ENCODE measurements around the gene SCAP.
"Not testable (repeated sequence)": the region's sequence is repeated elsewhere in the genome, so short reads cannot be mapped to it uniquely, and the experiment has no call there.

SCAP gene

DNA sequence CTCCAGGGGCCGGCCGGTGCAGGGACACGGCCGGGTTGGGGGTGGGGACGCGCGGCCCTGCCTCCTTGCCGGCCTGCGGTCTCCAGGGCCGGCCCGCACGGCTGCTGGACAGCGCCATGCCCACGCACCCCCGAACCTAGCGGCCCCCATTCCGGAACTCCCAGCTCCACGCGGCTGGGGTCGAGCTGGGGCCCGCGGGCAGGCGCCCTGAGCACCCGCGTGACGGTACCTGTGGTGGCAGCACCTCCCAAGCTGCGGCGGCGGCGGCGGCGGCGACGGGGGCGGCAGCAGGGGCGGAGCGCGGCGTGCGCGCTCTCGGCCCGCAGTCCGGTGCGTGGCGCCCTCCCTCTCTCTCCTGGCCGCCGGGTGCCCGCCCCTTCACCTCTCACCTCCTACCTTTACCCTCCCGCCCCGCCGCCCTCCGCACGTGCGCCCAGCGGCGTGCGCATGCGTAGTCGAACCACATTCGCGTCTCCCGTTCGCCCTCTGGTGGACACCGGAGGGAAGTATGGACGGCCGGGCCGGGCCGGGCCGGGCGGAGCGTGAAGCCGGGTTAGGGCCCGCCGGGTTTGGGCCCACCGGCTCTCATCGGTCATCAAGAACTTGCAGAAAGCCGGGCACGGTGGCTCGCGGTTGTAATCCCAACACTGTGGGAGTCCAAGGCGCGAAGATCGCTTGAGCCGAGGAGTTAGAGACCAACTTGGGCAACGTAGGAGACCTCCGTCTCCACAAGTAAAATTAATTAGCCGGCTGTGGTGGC lies at the start of gene SCAP:
SCAP (minus strand) TSS at position 372 of the 760 bp plus-strand sequence. CDS start 32,948 bp downstream, outside the sequence.
- FAIRE-seq, result peak; percentile 94
- peak; percentile 97 for DNase-seq (ENCODE audit: low spot score)

DNA sequence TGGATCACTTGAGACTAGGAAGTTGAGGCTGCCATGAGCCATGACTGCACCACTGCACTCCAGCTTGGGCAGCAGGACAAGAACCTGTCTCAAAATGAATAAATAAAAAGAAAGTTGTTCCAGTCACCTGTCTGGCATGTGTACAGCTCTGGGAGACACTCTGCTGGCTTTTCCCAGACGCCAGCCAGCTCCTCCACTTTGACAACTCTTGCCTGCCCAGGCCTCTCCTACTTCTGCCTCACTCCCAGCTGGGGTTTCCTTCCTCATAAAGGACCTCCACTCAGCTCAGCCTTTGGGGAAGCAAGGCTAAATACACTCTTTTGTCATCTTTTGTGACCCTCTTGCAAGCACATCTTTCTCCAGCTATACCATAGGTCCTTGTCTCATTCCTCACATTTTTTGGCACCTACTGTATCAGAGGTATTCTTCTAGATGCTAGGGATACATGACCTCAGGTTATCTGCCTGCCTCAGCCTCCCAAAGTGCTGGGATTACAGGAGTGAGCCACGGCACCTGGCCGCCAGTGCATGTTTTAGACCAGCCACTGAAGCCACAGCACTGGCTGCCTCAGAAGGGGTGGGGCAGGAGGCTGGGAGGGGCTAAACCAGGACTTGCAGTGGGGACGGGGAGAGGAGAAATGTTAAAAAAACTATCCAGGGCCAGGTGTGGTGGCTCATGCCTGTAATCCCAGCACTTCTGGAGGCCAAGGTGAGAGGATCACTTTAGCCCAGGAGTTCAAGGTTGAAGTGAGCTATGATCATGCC lies 47.8 kb upstream of the SCAP start:
- FAIRE-seq (no peak), DNase-seq (ENCODE audit: low spot score) (no peak)

DNA sequence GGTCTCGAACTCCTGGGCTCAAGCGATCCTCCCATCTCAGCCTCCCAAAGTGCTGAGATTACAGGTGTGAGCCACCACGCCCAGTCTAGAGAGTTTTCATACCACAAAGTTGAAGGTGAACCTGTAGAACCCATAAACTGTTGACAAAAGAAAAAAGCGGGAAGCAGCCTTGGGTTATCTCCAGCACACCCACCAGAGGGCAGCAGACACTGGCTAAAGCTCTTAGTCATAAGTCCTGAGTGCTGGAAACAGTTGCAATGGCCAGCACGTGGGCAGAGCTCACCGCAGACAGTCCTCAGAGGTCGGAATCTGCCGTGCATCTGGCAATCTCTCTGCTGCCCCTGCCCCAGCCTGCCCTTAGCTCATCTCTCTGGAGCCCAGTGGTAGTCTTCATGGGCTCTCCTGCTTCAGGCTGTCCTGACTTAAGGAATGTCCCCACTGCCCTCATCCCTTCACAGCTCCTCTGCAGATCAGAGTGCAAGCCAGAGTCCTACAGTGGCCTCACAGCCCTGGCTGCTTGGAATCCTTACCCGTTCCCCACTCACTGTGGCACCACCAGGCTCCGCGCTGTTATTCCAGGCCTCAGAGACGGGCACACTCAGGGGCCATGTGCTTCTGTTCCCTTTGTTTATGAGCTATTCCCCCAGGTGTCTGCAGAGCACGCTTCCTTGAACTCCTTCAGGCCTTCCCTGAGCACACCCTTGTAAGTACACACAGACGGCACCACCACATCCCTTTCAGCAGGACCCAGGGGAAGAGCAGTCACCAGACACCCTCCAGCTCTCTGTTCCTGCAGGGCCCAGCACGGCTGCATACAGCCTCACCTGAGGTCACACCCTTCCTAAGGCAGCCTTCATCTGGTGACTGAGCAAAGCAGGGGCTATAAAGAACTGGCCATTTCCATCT lies 46.6 kb upstream of the SCAP start:
- FAIRE-seq, result peak; percentile 58
- peak; percentile 89 for DNase-seq (ENCODE audit: low spot score)

DNA sequence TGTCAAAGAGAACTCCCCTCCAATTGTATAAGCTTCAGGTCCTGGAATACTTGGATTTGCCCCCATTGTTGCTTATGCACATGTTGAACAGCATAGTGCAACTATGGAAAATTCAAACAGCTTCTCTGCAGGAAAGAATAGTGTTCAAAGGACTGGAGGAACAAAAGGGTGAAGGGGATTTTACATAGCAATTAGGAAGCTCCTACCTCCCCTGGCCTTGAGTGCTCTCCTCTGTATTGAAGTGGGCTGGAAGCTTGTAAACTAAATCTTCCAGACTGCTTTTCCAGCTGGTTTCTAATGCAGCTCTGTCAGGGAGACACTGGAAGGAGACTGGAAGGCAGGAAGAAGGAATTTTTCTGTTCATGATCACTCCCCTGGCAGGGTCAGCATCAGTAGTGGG lies 45.0 kb upstream of the SCAP start:
- no peak for DNase-seq (ENCODE audit: low spot score)
- FAIRE-seq, result no peak

DNA sequence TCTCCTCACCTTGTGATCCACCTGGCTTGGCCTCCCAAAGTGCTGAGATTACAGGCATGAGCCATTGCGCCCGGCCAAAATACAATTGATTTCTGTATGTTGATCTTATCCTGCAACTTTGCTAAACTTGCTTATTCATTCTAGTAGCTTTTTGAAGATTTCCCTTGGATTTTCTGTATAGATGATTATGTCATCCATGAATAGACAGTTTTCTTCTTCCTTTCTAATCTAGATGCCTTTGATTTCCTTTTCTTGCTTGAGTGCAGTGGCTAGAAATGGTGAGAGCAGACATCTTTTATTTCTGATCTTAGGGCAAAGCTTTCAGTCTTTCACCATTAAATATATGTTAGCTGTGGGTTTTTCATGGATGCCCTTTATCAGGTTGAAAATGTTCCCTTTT lies 42.2 kb upstream of the SCAP start:
- DNase-seq (ENCODE audit: low spot score) (no peak), FAIRE-seq (no peak)

DNA sequence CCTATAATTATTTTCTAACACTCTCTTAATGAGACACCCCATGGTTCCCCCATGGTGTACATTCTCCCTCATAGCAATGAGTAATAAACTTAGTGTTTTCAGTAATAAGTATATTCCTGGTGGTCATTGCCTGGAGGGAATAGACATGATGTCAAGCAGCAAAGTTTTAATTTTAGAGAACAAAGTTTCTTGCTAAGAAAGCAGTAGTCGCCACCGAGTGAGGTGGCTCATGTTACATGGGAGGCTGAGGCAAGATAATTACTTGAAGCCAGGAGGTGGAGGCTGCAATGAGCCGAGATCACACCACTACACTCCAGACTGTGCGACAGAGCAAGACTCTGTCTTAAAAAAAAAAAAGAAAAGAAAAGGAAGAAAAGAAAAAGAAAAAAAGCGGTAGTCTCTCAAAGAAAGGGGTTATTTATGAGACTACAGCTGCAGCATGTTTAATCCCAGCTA lies 40.2 kb upstream of the SCAP start:
- FAIRE-seq (no peak), DNase-seq (ENCODE audit: low spot score) (no peak)

DNA sequence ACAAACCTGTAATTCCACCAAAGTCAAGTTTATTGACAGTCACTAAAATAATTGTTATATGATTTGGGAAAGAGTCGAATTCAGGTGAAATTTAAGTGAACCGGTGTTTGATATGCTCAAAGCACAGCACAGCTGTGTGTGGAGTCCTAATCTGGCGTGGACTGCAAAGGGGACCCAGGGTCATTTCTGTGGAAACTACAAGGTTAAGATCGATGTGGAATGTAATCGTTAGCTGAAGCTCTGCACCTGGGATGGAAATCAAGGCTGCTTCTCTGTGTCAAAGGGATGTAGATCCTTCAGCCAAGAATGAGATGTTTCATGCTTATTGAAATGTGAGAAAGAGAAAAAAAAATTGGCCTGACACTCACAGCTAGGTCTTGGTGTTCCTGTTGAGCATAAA lies 39.4 kb upstream of the SCAP start:
- FAIRE-seq, result no peak
- DNase-seq (ENCODE audit: low spot score), result no peak

DNA sequence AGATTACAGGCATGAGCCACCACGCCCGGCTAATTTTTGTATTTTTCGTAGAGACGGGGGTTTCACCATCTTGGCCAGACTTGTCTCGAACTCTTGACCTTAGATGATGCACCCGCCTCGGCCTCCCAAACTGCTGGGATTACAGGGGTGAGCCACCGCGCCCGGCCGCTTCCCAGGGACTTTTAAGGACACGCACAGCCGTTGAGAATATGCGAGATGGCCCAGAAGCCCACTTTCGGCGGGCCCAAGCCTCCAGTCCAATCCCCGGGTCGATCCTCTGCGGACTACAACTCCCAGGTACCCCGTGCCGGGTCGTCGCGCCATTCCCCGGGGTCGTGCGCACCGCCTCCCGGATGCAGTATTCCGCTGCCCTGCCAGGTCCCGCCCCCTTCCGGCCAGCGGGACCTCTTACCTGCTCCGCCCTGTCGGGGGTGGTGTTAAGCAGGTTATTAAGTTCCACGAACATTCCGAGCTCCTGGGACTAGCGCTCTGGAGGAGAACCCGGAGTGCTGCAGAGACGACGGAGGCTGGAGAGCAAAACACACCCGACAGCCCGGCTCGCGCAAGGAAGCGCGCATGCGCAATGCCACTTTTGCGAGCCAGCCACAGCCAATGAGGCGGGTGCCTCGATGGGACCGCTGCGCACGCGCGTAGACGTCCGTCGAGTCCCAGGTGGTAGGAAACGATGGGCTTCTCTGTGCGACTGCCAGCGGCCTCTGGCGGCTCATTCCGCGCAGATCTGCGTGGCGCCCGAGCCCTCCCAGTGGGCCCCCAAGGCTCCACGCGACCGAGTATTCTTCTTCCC lies 37.6 kb upstream of the SCAP start, which contains the start of gene ELP6:
ELP6 (minus strand) TSS at position 588 of the 805 bp plus-strand sequence; CDS start at position 466, 122 bp downstream.
- DNase-seq (ENCODE audit: low spot score) (peak; percentile 98), FAIRE-seq (peak; percentile 96)

DNA sequence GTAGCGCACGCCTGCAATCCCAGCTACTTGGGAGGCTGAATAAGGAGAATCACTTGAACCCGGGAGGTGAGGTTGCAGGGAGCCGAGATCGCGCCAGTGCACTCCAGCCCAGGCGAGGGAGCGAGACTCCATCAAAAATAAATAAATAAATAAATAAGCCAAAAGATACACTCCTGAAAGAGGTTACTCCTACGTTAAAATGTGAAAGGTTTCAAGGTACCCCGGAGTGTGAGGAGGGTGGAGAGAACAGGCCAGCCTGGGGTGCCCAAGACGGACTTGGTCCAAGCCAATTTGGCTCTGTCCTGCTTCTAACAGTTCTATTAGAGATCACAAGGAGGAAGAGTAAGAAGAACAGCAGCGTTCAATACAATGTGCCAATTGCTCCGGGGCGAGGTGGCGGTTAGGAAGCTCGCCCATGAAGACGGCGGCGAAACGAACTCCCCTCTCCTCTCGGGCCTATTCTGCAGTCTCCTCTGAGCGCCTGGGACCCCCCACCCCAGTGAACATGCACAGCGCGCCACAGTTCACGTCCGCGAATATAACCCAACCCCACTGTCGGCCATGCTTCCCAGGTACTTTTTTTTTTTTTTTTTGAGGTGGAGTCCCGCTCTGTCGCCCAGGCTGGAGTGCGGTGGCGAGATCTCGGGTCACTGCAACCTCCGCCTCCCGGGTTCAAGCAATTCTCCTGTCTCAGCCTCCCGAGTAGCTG lies 36.8 kb upstream of the SCAP start:
- FAIRE-seq (no peak), DNase-seq (ENCODE audit: low spot score) (peak; percentile 27)

DNA sequence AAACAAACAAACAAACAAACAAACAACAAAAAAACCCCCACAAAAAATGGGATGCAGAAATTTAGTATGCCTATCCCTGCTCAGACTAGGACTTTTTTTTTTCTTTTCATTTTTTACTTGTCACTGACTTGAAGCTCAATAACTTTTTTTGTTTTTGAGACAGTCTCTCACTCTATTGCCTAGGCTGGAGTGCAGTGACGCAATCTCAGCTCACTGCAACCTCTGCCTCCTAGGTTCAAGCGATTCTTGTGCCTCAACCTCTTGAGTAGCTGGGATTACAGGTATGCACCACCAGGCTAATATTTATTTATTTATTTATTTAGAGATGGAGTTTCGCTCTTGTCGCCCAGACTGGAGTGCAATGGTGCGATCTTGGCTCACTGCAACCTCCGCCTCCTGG lies 29.5 kb upstream of the SCAP start:
- not testable (repeated sequence) for FAIRE-seq; DNase-seq (ENCODE audit: low spot score)

DNA sequence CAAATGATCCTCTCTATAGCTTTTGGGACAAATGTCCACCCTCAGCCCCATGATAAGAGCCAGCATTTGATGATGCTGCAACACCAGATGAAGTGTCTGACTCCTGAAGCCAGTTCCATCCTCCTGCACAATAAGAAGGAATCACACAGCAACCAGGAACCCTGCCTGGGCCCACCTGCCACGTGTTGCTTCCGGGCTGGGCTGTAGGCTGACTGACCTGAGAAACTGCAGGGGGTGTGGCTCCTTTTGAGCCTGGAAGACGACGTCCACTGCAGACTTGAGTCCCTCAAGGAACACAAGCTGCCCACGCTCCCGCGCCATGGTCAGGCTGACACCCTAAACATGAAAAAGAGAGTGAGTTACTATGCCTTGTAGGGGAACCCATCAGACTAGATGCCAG lies 28.4 kb upstream of the SCAP start:
- no peak for DNase-seq (ENCODE audit: low spot score)
- FAIRE-seq, result no peak

DNA sequence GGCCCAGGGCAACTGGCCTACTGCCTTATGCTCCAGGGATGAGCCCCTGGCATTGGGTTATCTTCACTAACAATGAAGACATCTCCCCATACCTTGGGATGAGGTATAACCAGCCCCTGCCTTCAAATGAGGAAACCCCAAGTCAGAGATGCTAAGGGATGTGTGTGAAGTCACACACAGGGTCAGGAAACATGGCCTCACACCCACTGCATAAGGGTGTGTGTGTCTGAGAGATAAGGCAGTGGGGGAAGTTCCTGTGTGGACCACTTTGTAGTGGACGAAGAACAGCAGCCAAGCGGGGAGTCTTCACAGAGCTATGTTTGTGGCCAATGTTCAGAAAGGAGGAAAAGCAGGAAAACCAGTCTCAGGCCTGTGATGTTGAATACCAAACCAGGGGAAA lies 27.3 kb upstream of the SCAP start:
- no peak for DNase-seq (ENCODE audit: low spot score)
- FAIRE-seq, result no peak

DNA sequence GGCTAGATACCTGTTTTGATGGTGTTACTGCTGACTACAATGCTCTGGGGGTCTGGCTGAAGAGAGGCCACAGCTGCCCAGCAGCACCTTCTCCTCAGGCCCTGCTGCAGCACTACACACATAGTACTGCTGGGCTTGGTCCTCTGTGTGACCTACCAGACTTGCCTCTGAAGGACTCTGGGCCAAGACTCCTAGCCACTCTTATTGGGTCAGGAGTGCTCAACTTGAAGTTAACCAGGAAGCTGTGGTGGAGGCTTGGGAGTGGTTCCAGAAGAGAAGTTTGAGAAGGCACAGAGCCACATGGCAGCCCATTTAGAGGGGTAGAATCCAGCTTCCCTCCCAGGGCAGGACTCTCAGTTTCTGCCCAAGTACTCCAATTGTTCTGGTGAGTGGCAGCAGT lies 21.2 kb upstream of the SCAP start:
- DNase-seq (ENCODE audit: low spot score) (no peak), FAIRE-seq (no peak)

DNA sequence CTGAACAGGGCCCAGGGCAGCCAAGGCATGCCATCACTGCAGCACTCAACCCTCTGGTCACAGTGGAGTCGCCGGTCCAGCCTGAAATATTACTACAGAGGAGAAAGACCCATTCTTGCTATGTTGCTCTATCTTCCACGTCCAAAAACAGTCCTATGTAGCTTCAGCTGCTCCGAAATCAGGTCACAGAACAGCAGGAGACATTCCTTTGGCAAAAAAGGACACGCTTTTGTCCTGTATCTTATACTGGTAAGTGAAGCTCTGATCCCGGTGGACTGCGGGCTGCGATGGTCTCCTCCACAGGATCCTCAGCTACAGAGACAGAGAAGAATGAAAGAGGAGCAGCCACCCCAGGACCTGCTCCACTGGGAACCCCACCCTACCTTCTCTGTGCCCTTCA lies 20.1 kb upstream of the SCAP start:
- FAIRE-seq (no peak), DNase-seq (ENCODE audit: low spot score) (no peak)

DNA sequence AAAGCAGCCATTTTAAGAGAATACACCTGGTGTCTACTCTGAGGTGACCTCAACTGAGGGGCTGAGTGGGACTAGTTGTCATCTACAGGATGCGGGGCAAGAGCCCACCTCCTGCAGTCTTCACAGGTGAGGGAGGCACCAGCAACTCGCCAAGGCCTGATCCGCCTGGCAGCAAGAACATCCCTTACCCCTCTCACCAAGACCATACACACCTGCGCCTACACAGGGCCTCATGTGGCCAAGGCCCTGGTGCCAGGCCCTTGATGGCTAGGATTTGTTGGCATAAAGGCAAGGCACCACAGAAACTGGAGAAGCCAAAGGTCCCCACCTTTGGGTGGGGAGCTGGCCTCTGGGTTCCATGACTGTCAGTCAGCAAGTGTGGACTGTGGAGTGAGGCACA lies 19.4 kb upstream of the SCAP start:
- no peak for FAIRE-seq

DNA sequence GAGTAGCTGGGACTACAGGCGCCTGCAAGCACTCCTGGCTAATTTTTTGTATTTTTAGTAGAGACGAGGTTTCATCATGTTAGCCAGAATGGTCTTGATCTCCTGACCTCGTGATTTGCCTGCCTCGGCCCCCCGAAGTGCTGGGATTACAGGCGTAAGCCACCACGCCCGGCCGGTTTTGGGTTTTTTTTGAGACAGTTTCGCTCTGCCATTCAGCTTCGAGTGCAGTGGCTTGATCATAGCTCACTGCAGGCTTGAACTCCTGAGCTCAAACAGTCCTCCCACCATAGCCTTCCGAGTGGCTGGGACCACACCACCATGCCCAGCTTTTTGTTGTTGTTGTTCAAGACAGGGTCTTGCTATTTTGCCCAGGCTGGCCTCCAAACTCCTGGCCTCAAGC lies 16.0 kb upstream of the SCAP start:
- FAIRE-seq, result no peak

More for the DNA sequence above, 19.4 kb upstream of the SCAP start:
- no peak for DNase-seq (ENCODE audit: low spot score)

DNA sequence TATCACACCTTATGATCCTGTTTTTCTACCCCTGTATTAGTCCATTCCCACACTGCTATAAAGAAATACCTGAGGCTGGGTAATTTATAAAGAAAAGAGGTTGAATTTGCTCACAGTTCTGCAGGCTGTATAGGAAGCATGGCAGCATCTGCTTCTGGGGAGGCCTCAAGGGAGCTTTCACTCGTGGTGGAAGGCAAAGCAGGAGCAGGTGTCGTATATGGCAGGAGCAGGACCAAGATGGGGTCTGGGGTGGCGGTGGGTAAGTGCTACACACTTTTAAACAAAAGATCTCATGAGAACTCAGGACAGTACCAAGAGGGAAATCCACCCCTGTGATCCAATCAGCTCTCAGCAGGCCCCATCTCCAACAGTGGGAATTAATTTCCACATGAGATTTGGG lies 15.4 kb upstream of the SCAP start:
- DNase-seq (ENCODE audit: low spot score) (no peak), FAIRE-seq (no peak)

More for the DNA sequence above, 16.0 kb upstream of the SCAP start:
- DNase-seq (ENCODE audit: low spot score), result no peak

DNA sequence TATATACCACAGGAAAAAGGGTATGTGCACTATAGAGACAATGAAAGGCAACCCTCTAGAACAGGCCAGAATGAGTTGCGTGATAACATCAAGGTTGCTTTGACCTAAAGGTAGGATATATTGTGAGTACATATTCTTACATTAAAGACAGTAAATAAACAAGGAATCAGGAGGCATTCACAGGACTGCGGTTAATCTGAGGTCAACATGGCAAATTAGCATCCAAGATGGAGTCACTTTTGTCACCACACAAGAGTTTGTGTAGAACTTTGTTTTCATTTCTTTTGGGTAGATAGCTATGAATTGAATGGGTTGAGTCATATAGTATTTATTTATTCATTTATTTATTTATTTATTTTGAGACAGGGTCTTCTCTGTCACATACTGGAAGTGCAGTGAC lies 11.5 kb upstream of the SCAP start:
- DNase-seq (ENCODE audit: low spot score) (no peak), FAIRE-seq (no peak)

DNA sequence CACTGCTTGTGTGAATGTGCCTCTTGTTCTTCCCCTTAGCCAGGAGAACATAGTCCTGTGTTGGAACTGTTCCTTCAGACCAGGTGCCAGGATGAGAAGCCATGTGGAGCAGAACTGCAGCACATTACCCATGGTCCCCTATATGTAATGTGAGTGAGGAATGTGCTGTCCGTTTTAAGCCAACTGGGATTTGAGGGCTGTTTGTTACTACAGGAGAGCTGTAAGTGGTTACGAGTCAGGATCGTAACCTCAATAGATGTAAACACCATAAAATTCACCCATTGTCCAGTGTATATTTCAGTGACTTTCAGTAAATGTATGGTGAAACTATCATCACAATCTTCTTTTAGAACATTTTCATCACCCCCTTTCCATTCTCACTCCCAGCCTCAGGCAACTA lies 10.1 kb upstream of the SCAP start:
- no peak for FAIRE-seq

DNA sequence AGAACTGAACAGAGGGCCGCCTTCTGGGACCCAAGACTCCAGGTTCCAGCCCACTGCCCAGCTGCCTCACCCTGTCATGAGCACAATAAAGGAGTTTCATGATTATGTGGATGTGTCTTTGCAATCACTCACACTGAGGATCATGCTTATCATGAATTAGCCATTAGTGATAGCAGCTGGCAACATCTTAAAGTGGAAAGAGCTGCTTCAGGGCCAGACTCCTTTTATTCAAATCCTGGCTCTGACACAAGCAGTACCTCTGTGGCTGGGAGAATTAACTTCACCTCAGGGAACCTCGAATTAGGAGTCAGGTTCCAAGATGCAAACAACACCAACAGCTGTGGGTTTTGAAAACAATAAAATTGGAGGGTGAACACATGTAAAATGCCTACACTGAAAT lies 6.6 kb upstream of the SCAP start:
- DNase-seq (ENCODE audit: low spot score) (no peak), FAIRE-seq (no peak)

More for the DNA sequence above, 10.1 kb upstream of the SCAP start:
- DNase-seq (ENCODE audit: low spot score), result no peak
